ENCODE data around the gene GIMD1. TPM values are rescaled to one million over a fixed set of nuclear protein-coding genes. Genes with fewer than 3 reads are reported as not detected.

GIMD1 gene
- total and polyA plus RNA-seq, 2 experiments from 2014 or later = not detected

- Histone ChIP-seq H3K27me3 (ENCODE audit: insufficient read depth) (no peaks in the 10 kb centered on the region), H3K4me1 (ENCODE audit: insufficient read depth) (no peaks in the 10 kb centered on the region), H3K4me3 (no peak overlapping the region), H3F3A (replicated peaks; ENCODE audit: low read depth) (no peaks in the 10 kb centered on the region), H3K27ac (ENCODE audit: low read depth) (no peak overlapping the region), H3K79me2 (replicated peaks; ENCODE audit: insufficient read depth) (no peaks in the 10 kb centered on the region), H3K36me3 (ENCODE audit: insufficient read depth) (peaks cover 53% of the 10 kb centered on the region), H3K4me2 (no peak overlapping the region), H4K20me1 (replicated peaks; ENCODE audit: insufficient read depth) (no peaks in the 10 kb centered on the region), H3K9me2 (ENCODE audit: insufficient read depth) (no peaks in the 10 kb centered on the region), H2AFZ (no peak overlapping the region)
- DNase-seq (ENCODE audit: low spot score) = no peak
- Mint-ChIP-seq H3K4me3 (no peak overlapping the region), H3K4me1 (no peaks in the 10 kb centered on the region), H3K27me3 (ENCODE audit: insufficient read depth, low read depth, poor library complexity) (no peaks in the 10 kb centered on the region), H3K9me3 (peaks cover 7% of the 10 kb centered on the region; the same call in 2 of the 3 replicates), H3K36me3 (ENCODE audit: low read depth) (peaks cover 55% of the 10 kb centered on the region), H3K27ac (no peak overlapping the region)
- TF ChIP-seq ZNF331 (CRISPR knock-in tag; IDR thresholded peaks at IDR 0.05; ENCODE audit: low read depth) (no peak), POLR2AphosphoS5 (IDR thresholded peaks at IDR 0.05; ENCODE audit: low read depth) (no peak), REST (IDR thresholded peaks at IDR 0.05; ENCODE audit: unreplicated experiment) (no peak), STAT1 (IDR thresholded peaks at IDR 0.05; ENCODE audit: unreplicated experiment) (no peak), CREB1 (CRISPR knock-in tag; IDR thresholded peaks at IDR 0.05; ENCODE audit: low read depth) (no peak), JUNB (IDR thresholded peaks at IDR 0.05; ENCODE audit: unreplicated experiment) (no peak), NANOG (IDR thresholded peaks at IDR 0.05; ENCODE audit: borderline replicate concordance) (no peak), EZH2 (IDR thresholded peaks at IDR 0.05; ENCODE audit: low read depth, unreplicated experiment) (no peak), ETS1 (IDR thresholded peaks at IDR 0.05) (no peak), ZNF114 (CRISPR knock-in tag; IDR thresholded peaks at IDR 0.05) (no peak), CTCF (conservative IDR thresholded peaks at IDR 0.05; ENCODE audit: low read depth in 2 of 2) (no peak), ZNF462 (CRISPR knock-in tag; IDR thresholded peaks at IDR 0.05) (no peak), EZH2phosphoT487 (IDR thresholded peaks at IDR 0.05; ENCODE audit: unreplicated experiment) (no peak)
- ATAC-seq = no peak
These were observed 35.4 kb downstream of the GIMD1 start for GRCh38 chr4:106333186-106333585.

Measured in GM23338 (cell line).